Ovary (tissue), 9 donors: Measurements from ENCODE around the gene C15orf39. TPM values are rescaled to one million over a fixed set of nuclear protein-coding genes. Genes with fewer than 3 reads are reported as not detected.
"Not testable (repeated sequence)": the region's sequence is repeated elsewhere in the genome, so short reads cannot be mapped to it uniquely, and the experiment has no call there.

ENCODE experiments used
- DNase-seq, 5 donors: peaks; one replicate each; pipeline ENCODE4 v3.0.0-alpha.2; 2019 to 2020
- H3K27ac ChIP-seq, 2 donors: fragments of 200-600 bp; one replicate each; pipeline versions ENCODE4 v1.5.1 to v1.8.0; 2019 to 2022
- H3K27me3 ChIP-seq: fragments of 200-600 bp; one replicate; pipeline ENCODE4 v1.8.0; 2022
- H3K36me3 ChIP-seq: fragments of 200-600 bp; sonication (generic); one replicate; pipeline ENCODE4 v1.5.1; 2019
- H3K4me1 ChIP-seq: one replicate; pipeline ENCODE4 v1.8.1; 2013; ENCODE audit warnings: mild to moderate bottlenecking, moderate library complexity; ENCODE audit not compliant: insufficient read depth
- H3K4me3 ChIP-seq: fragments of 200-600 bp; sonication (generic); one replicate; pipeline ENCODE4 v1.5.1; 2017
- H3K9me3 ChIP-seq, 2 donors: fragments of 200-600 bp in 1 of 2; sonication (generic) in 1 of 2; one replicate each; pipeline versions ENCODE4 v1.5.1 to v1.8.1; 2013 to 2019; ENCODE audit warnings: mild to moderate bottlenecking in 1 of 2, moderate library complexity in 1 of 2
- EP300 ChIP-seq: sonication (generic); formaldehyde crosslinking; IDR thresholded peaks from one replicate; pipeline ENCODE4 v1.6.1; 2017; ENCODE audit warnings: antibody characterized with exemption
- POLR2A ChIP-seq: fragments of 450-650 bp; IDR thresholded peaks from one replicate; pipeline ENCODE4 v1.6.1; 2017; ENCODE audit warnings: antibody characterized with exemption, mild to moderate bottlenecking, moderate library complexity
- WGBS, 3 donors: extraction: QIAGEN DNeasy Blood & Tissue Kit in 1 of 3; methylation state at CpG; one replicate each; pipeline versions ENCODE4 v1.1.5 to v1.1.7; 2013 to 2017; 5-methylcytosine and 5-hydroxymethylcytosine counted together
- intact Hi-C, 4 donors: fragments of 100-400 bp; cut with DNase I; formaldehyde crosslinking; loops; one replicate each; pipeline versions ENCODE4 v1.11.0 to v1.15.1; 2022 to 2023
- polyA plus RNA-seq, 2 donors: library from polyadenylated mRNA; stranded (reverse); fragments of 200-250 nt in 1 of 2; fragments of 350-450 nt in 1 of 2; fragmentation: Illumina TruSeq in 1 of 2; extraction: RNeasy Lipid Tissue Mini Kit (QIAGEN cat#74804) in 1 of 2; gene quantifications; one replicate each; pipeline ENCODE4 v1.2.3, GENCODE V29; 2013 to 2014
- total RNA-seq, 7 donors: library from RNA; depleted of rRNA in 2 of 7; stranded (reverse); fragments of >200 nt in 2 of 7; fragmentation: NEBNext Ultra II Directional in 3 of 7; extraction: Animal tissue kit (Norgen Biotek cat#: 25700) in 3 of 7; gene quantifications; one replicate each; pipeline versions ENCODE4 v1.1.0 to v1.2.4, GENCODE V29; 2016 to 2023
- TF ChIP-seq, protein P1 (sequence below), 3 donors: fragments of 450-650 bp in 2 of 3; fragments of 200-600 bp in 1 of 3; IDR thresholded peaks; one replicate each; pipeline versions ENCODE4 v1.5.1 to v1.8.0; 2016 to 2022; ENCODE audit warnings: antibody characterized with exemption in 3 of 3, mild to moderate bottlenecking in 1 of 3
- donor health status: DM: no; HTN: no; CAD: no; lungs with moderate emphysema.
- donor health status: DM: no; HTN: no; CAD: no.
- donor health status: Bipolar disorder and iron deficiency.
- donor health status: DM: yes; HTN: yes; CAD: no.
- donor health status: DM: no; HTN: no; CAD: no.
- donor health status: DM: yes; HTN: yes; CAD: no.

C15orf39 gene
- total and polyA plus RNA-seq, 9 donors: 4.8 to 66.1 (median 39.2) TPM

DNA sequence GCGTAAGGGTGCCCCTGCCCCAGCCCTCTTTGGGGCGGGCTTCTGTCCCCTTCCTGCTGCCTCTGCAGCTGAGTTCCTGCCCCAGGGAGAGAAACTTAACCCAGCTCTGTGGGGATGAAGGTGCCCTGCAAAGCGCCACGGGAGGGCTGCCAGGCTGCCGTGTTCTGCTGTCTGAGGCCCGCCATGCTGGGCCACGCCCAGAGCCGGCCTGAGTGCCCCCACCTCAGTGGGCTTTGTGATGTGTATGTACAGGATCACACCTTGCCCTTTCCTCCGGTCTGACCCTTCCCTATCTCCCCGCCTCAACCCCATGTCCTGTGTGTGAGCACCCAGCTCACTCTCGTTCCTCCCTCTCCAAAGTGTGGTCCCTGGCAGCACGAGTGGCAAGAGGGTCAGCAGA is 22.6 kb downstream of the C15orf39 start:
- Histone ChIP-seq H3K36me3 (no peaks in the 10 kb centered on the region), H3K4me1 (no peaks in the 10 kb centered on the region), H3K27ac (no peak overlapping the region), H3K4me3 (no peak overlapping the region), H3K9me3 (no peaks in the 10 kb centered on the region), H3K27me3 (no peaks in the 10 kb centered on the region)
- TF ChIP-seq EP300 (no peak), POLR2A (no peak)
- TF ChIP-seq, protein P1, sequence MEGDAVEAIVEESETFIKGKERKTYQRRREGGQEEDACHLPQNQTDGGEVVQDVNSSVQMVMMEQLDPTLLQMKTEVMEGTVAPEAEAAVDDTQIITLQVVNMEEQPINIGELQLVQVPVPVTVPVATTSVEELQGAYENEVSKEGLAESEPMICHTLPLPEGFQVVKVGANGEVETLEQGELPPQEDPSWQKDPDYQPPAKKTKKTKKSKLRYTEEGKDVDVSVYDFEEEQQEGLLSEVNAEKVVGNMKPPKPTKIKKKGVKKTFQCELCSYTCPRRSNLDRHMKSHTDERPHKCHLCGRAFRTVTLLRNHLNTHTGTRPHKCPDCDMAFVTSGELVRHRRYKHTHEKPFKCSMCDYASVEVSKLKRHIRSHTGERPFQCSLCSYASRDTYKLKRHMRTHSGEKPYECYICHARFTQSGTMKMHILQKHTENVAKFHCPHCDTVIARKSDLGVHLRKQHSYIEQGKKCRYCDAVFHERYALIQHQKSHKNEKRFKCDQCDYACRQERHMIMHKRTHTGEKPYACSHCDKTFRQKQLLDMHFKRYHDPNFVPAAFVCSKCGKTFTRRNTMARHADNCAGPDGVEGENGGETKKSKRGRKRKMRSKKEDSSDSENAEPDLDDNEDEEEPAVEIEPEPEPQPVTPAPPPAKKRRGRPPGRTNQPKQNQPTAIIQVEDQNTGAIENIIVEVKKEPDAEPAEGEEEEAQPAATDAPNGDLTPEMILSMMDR (IDR thresholded peaks at IDR 0.05): no peak
- DNase-seq: no peak
- WGBS, 3 donors: 67 to 82% (median 78%) methylated on average over 11 to 12 of the region's 12 CpGs
- intact Hi-C loops: no loop called here

DNA sequence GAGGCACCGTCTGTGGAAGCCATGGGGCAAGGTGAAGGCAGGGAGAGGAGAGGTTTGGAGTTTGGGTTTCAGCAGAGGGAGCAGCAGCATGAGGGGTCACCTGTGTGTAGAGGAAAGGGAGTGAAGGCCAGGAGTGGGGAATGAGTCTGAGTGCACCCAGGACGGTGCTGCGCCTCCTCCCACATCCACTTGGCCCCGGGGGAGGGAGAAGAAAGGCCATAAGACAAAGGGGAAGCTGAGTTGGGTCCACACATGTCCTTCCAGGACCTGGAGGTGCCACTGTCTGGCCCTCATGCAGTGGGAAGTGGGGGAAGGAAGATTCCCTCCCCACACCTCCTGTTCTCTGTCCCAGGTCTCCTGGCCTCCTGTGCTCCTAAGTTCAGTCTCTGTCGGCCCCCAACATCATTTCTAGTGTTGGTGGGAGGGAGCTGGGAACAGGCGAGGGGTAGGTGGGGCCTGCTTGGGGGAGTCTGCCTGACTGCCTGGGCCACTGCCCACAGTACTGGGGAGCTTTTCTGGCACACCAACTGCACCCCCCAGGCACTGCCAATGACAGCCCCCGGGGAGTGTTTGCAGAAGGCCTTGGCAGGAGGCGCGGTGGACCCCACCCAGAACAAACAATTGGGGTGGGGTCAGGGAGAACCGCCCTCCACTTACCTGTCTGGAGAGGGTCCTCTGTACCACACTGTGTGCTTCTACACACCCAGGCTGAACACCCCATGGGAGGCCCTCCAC is 23.6 kb downstream of the C15orf39 start:
- H3K4me1 ChIP-seq, H3K27me3 ChIP-seq, H3K4me3 ChIP-seq, intact Hi-C loops, H3K27ac ChIP-seq, H3K36me3 ChIP-seq, H3K9me3 ChIP-seq: not testable (repeated sequence)
- 53 to 63% (median 60%) methylated on average over 9 to 10 of the region's 10 CpGs for WGBS, 3 donors
- DNase-seq: peak in 1 of 5 donors; percentile 14

DNA sequence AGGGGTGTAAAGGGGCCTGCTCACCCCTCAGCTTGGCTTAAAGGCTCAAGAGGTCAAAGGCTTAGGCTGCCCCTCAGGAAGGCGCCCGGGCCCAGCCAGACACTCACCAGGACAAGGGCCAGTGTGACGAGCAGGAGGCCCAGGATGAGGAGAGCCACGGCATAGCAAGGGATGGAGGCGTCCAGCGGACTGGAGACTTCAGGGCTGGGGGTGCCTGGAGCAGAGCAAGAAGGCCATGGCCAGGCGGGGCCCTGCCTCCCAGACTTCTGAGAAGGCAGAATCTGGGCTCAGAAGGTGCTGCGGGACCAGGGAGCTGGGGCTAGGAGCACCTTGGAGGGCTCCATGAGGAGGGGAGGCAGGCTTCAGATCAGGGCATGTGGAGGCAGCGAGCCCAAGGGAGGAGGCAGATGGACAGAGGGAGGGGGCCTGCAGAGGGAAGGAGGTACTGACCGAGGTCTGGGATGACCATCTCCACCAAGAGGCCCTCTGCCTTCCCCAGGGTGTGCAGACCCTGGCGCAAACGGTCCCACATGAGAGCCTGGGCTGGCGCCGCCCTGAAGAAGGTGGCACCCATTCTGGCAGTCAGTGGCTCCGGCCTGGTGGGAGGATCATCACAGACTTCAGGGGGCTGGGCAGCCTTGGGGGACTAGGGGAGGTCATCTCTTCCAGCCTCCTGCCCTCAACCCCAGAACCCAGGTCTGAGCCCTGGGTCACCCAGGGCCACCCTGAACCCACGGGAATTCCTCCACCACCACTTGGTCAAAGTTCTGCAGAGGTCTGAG is 24.5 kb downstream of the C15orf39 start:
- H3K4me3 ChIP-seq: no peak overlapping the region
- H3K27me3 ChIP-seq: no peaks in the 10 kb centered on the region
- intact Hi-C loops: no loop called here
- TF ChIP-seq, protein P1 (IDR thresholded peaks at IDR 0.05): no peak
- no peak for TF ChIP-seq POLR2A
- TF ChIP-seq EP300: no peak
- no peaks in the 10 kb centered on the region for H3K36me3 ChIP-seq
- no peak overlapping the region for H3K27ac ChIP-seq
- no peaks in the 10 kb centered on the region for H3K9me3 ChIP-seq
- no peaks in the 10 kb centered on the region for H3K4me1 ChIP-seq
- DNase-seq: peak in 1 of 5 donors; percentile 17
- 86 to 92% (median 87%) methylated on average over 12 to 16 of the region's 16 CpGs for WGBS, 3 donors

- H3K4me3 ChIP-seq, H3K4me1 ChIP-seq, H3K27ac ChIP-seq, H3K36me3 ChIP-seq, H3K9me3 ChIP-seq, DNase-seq, intact Hi-C loops, H3K27me3 ChIP-seq: not testable (repeated sequence)
- WGBS, 3 donors: 66 to 79% (median 73%) methylated on average over 7 of the region's 7 CpGs
Measured at GRCh38 chr15:75227112-75227511, 25.4 kb downstream of the C15orf39 start.

GRCh38 chr15:75227663-75228280 is 26.1 kb downstream of the C15orf39 start:
- WGBS, 3 donors: 76 to 80% (median 76%) methylated on average over 13 of the region's 13 CpGs
- DNase-seq: peak in 2 of 5 donors; percentile 7 to 22
- Histone ChIP-seq H3K27me3 (no peaks in the 10 kb centered on the region), H3K4me3 (no peak overlapping the region), H3K9me3 (no peaks in the 10 kb centered on the region), H3K27ac (no peak overlapping the region), H3K4me1 (no peaks in the 10 kb centered on the region), H3K36me3 (no peaks in the 10 kb centered on the region)
- intact Hi-C loops: no loop called here
- TF ChIP-seq POLR2A (no peak), EP300 (no peak)
- TF ChIP-seq, protein P1 (IDR thresholded peaks at IDR 0.05): no peak
